Stimulated activated CD4-positive, alpha-beta T cell treated with anti-CD3 and anti-CD28 coated beads, Interleukin-12 subunit alpha, Interleukin-12 subunit beta, amount 100 ng/mL, for 24 hours (primary cell): ENCODE results near the gene TLE1.

Experiments
- DNase-seq, 2 experiments: peaks; one replicate each; pipeline ENCODE4 v3.0.0-alpha.2; 2020; ENCODE audit warnings: low read depth in 2 of 2

Gene TLE1

DNA sequence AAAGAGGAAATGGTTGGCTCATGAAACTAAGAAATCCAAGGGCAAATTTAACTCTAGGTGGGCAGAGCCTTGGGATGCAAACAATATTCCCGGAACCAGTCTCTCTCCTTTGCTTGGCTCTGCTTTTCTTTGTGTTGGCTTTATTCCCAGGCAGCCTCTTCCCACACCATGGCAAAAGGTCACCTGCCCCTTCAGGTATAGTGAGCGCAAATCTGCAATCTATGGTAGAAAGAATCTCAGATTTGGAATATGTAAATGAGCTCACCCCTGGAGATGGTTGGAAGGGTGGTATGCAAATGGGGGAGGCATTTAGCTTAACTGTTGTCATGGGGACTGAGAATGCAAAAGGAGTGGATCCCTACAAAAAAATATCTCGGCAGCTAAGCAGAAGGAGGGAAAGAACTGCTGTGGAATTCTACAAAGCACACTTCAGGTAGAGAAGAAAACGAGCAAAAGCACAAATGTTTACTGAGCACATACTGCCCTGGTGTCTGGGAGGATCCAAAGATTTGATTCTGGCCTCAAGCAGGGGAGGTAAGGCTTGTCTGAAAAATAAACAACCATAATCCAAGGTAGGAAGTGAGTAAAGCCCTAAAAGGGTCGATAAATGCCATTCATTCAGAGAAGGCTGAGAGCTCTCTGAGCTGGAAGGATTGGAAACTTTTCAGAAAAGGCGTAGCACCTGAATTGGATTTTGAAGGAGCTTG is 139.7 kb downstream of the TLE1 start:
- no peak for DNase-seq

GRCh38 chr9:81548911-81549310 is 140.4 kb downstream of the TLE1 start:
- no peak for DNase-seq

DNA sequence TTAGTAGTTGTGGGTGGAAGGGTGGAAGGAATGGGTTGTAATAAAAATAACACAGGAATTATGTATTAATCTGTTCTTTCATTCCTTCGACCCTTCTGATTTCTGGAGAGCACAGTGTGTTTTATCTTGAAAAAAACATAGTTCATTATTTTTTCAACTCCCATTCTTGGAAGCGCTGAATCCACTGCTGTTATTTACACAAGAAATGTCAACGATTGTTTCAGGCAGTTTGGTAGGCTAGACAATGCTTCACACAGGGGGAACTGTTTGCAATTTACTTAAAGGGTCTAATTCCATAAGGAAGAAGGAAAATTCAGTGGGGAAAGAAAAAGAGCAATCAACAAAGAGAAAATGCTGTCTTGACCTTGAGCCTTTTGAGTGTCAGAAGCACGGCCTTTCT is 142.9 kb downstream of the TLE1 start:
- DNase-seq = no peak

DNA sequence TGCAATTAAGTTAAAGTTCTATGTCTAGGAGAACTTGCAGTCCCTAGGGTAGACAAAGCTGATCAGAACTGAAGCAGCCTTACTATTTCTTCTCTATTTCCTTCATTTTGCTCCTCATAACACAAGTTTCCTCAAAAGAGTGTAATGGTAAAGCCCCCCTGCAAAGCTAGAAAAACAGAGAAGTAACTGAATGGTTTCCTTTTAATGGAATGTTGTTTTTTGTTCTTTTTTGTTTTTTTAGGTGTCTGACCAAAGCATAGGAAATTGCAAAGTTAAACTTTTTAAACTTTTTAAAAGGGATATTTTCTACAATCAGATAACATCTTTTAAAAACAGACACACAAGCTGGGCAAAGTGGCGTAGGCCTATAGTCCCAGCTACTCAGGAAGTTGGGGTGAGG is 145.7 kb downstream of the TLE1 start:
- DNase-seq = no peak

DNA sequence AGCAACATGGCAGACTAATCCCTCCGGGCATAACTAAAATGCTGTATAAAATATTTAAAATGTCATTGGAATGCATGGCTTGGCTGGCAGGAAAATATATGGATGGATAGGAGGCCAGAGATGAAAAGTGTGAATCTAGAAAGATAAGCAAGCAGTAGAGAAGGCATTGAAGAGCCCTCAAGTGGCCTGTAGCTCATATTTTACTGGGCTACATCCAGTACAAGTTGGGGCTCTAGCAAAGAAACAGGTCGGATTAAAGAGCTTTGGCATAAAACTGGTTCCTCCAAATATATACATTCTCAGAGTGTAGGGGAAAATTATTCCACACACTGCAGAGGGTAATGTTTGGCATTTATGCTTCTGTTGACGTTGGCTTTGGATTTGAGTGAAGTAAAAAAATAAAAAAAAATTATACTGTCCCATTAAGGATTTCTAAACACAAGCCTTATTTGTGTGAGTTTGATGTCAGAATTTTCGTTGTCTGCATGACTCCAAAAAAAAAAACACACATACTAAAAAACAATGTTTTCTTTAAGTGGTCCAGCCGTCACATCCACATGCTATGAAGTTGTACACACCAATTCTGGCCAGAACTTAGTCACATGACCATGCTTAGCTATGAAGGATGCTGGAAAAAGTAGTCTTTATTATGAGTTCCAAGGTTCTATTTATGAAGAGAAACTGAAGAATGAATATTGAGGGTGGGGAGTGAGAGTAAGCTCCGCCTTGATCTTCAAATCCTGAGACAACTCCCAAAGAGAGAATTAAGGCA is 147.0 kb downstream of the TLE1 start:
- no peak for DNase-seq

- DNase-seq = no peak
Observed at GRCh38 chr9:81540142-81540710, 149.1 kb downstream of the TLE1 start.

DNA sequence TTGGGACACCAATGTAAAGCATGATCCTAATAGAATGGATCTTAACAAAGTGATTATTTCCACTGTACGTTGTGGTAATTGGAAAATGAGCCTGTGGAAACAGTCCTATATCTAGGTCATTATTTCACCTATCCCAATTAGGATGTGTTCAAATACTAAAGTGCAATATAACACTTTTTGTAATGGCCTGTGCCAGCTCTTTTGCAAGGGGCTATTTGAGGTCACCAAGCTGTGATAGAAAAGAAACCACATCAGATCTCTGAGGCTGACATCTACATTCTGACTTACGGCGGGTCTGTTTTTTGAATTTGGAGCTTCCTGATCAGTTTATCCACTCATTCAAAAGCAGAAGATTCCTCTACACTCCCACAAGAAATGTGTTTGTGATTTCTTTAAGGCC is 150.0 kb downstream of the TLE1 start:
- no peak for DNase-seq

GRCh38 chr9:81538890-81539289 is 150.5 kb downstream of the TLE1 start:
- DNase-seq = no peak

DNA sequence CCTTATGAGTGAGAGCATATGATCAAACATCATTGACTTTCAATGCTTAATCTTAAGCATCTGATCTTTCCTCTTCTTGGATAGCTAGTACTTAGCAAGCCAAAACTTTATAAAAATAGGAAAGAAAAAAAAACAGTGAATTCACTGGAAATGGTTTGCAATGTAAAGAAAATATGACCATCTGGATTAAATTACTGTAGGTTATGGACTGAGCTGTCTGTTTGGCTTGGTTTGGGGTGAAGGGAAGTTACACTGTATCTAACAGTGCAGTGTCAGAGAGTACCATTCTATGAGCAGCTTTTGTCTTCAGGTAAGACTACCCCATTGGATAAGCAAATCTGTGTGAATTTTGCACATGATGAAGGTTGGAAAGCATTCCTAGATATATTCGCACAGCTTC is 151.4 kb downstream of the TLE1 start:
- no peak for DNase-seq

GRCh38 chr9:81536242-81537025 is 152.9 kb downstream of the TLE1 start:
- no peak for DNase-seq

- no peak for DNase-seq
Observed at GRCh38 chr9:81535542-81536241, 153.7 kb downstream of the TLE1 start.

DNA sequence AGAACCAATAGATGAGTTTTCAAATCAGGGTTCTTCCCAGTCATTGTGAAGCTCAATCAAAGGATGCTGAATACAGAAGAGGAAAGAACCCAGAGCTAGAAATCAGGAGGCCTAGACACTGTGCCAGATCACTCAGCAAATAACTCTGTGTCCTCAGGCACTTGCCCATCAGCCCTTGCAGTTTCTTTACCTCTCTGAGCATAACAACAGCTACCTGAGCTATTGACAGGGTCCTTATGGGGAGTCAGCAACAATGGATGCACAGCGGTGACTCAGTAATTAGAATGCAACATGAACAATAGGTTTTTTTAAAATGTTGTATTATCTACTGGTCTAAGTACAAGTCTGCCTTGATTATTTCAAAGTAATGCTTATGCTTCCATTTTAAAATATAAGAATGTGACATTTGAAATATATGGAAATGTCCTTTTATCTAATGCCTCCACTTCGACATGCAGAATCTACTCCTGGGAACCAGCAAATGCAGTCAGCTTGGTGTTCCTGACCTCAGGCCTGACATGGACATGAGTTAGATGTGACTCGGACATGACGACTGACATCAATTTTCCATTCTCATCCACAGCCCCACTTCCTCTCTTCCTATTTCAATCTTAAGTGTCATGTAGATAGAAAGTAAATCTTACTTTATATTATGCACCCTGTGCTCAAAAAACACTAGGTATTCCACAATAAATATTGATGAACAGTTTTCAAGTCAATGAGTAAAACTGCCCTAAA is 155.0 kb downstream of the TLE1 start:
- DNase-seq = no peak
